GM23338 (cell line): ENCODE results near the gene ANKS1B. TPM values are rescaled to one million over a fixed set of nuclear protein-coding genes. Genes with fewer than 3 reads are reported as not detected.

Experiments
- ATAC-seq: fragments of 200-7000 bp; cut with Tn5 transposase; 3 replicates; pipeline ENCODE4 v1.9.1; 2020
- DNase-seq: peaks from one replicate; pipeline ENCODE4 v3.0.0-alpha.2; 2015; ENCODE audit warnings: low spot score
- H2AFZ ChIP-seq: fragments of 200-600 bp; sonication (generic); 2 replicates; pipeline ENCODE4 v1.8.0; 2016; ENCODE audit warnings: antibody characterized with exemption, mild to moderate bottlenecking, moderate library complexity
- H3F3A ChIP-seq: fragments of 200-600 bp; sonication (generic); replicated peaks from 2 replicates; pipeline ENCODE4 v1.8.0; 2017; ENCODE audit warnings: antibody characterized with exemption, mixed run types, low read depth
- H3K27ac ChIP-seq: fragments of 200-600 bp; sonication (generic); 2 replicates; pipeline ENCODE4 v1.6.1; 2016; ENCODE audit warnings: low read depth
- H3K27me3 ChIP-seq: fragments of 200-600 bp; sonication (generic); 2 replicates; pipeline ENCODE4 v1.8.0; 2016; ENCODE audit warnings: mild to moderate bottlenecking, mixed run types, moderate library complexity; ENCODE audit not compliant: insufficient read depth
- H3K36me3 ChIP-seq: fragments of 200-600 bp; sonication (generic); 2 replicates; pipeline ENCODE4 v1.8.0; 2016; ENCODE audit warnings: mild to moderate bottlenecking; ENCODE audit not compliant: insufficient read depth
- H3K4me1 ChIP-seq: fragments of 200-600 bp; sonication (generic); 2 replicates; pipeline ENCODE4 v1.8.0; 2016; ENCODE audit warnings: mild to moderate bottlenecking, moderate library complexity; ENCODE audit not compliant: insufficient read depth
- H3K4me2 ChIP-seq: fragments of 200-600 bp; sonication (generic); 2 replicates; pipeline ENCODE4 v1.7.1; 2017; ENCODE audit warnings: mixed run types
- H3K4me3 ChIP-seq: fragments of 200-600 bp; sonication (generic); 2 replicates; pipeline ENCODE4 v1.6.1; 2016; ENCODE audit warnings: mixed run types
- H3K79me2 ChIP-seq: fragments of 200-600 bp; sonication (generic); replicated peaks from 2 replicates; pipeline ENCODE4 v1.8.0; 2017; ENCODE audit warnings: mild to moderate bottlenecking; ENCODE audit not compliant: insufficient read depth
- H3K9me2 ChIP-seq: fragments of 200-600 bp; sonication (generic); 2 replicates; pipeline ENCODE4 v1.8.0; 2017; ENCODE audit not compliant: insufficient read depth
- H4K20me1 ChIP-seq: fragments of 200-600 bp; sonication (generic); replicated peaks from 2 replicates; pipeline ENCODE4 v1.8.0; 2017; ENCODE audit warnings: mild to moderate bottlenecking; ENCODE audit not compliant: insufficient read depth
- H3K27ac Mint-ChIP-seq: 2 replicates; pipeline ENCODE4 v1.8.0; 2020; ENCODE audit warnings: inconsistent platforms, mild to moderate bottlenecking, moderate library complexity, mixed read lengths
- H3K27me3 Mint-ChIP-seq: 3 replicates; pipeline ENCODE4 v1.8.0; 2022; ENCODE audit warnings: low read depth, mild to moderate bottlenecking, moderate library complexity, mixed read lengths, inconsistent platforms; ENCODE audit not compliant: insufficient read depth, poor library complexity
- H3K36me3 Mint-ChIP-seq: 3 replicates; pipeline ENCODE4 v1.8.0; 2021; ENCODE audit warnings: low read depth, mild to moderate bottlenecking, inconsistent platforms, moderate library complexity, mixed read lengths
- H3K4me1 Mint-ChIP-seq: 3 replicates; pipeline ENCODE4 v1.8.0; 2020; ENCODE audit warnings: mild to moderate bottlenecking, inconsistent platforms, mixed read lengths
- H3K4me3 Mint-ChIP-seq: 3 replicates; pipeline ENCODE4 v1.8.0; 2021; ENCODE audit warnings: moderate library complexity, mild to moderate bottlenecking, inconsistent platforms, mixed read lengths
- H3K9me3 Mint-ChIP-seq: 3 replicates; pipeline ENCODE4 v1.8.0; 2020; ENCODE audit warnings: moderate library complexity, mild to moderate bottlenecking, inconsistent platforms, mixed read lengths
- CREB1 ChIP-seq: fragments of 250-450 bp; sonication (Bioruptor Pico); IDR thresholded peaks from 2 replicates; pipeline ENCODE4 v1.5.0; 2020; ENCODE audit warnings: low read depth, mild to moderate bottlenecking, moderate library complexity
- CTCF ChIP-seq, 2 experiments: fragments of 200-600 bp in 1 of 2; sonication (generic) in 1 of 2; conservative IDR thresholded peaks; 2 replicates each; pipeline versions ENCODE4 v1.5.1 to v1.6.1; 2016 to 2017; ENCODE audit warnings: antibody characterized with exemption in 2 of 2, low read depth in 2 of 2, mild to moderate bottlenecking in 2 of 2, moderate library complexity in 1 of 2
- ETS1 ChIP-seq: IDR thresholded peaks from 2 replicates; pipeline ENCODE4 v1.6.1; 2016; ENCODE audit warnings: antibody characterized with exemption
- EZH2 ChIP-seq: fragments of 200-600 bp; sonication (generic); IDR thresholded peaks from one replicate; pipeline ENCODE4 v1.8.0; 2017; ENCODE audit warnings: antibody characterized with exemption, mild to moderate bottlenecking, low read depth; ENCODE audit not compliant: unreplicated experiment
- EZH2phosphoT487 ChIP-seq: fragments of 200-600 bp; sonication (generic); IDR thresholded peaks from one replicate; pipeline ENCODE4 v1.8.1; 2018; ENCODE audit warnings: antibody characterized with exemption; ENCODE audit not compliant: unreplicated experiment
- JUNB ChIP-seq: IDR thresholded peaks from one replicate; pipeline ENCODE4 v1.6.1; 2016; ENCODE audit warnings: antibody characterized with exemption; ENCODE audit not compliant: unreplicated experiment
- NANOG ChIP-seq: IDR thresholded peaks from 2 replicates; pipeline ENCODE4 v1.6.1; 2016; ENCODE audit warnings: antibody characterized with exemption, borderline replicate concordance
- POLR2AphosphoS5 ChIP-seq: IDR thresholded peaks from 2 replicates; pipeline ENCODE4 v1.6.1; 2016; ENCODE audit warnings: antibody characterized with exemption, low read depth
- REST ChIP-seq: IDR thresholded peaks from one replicate; pipeline ENCODE4 v1.6.1; 2018; ENCODE audit warnings: antibody characterized with exemption; ENCODE audit not compliant: unreplicated experiment
- STAT1 ChIP-seq: IDR thresholded peaks from one replicate; pipeline ENCODE4 v1.6.1; 2016; ENCODE audit warnings: antibody characterized with exemption; ENCODE audit not compliant: unreplicated experiment
- ZNF114 ChIP-seq: fragments of 250-450 bp; sonication (Bioruptor Pico); IDR thresholded peaks from 2 replicates; pipeline ENCODE4 v1.5.0; 2020; ENCODE audit warnings: mild to moderate bottlenecking, moderate library complexity
- ZNF331 ChIP-seq: fragments of 250-450 bp; sonication (Bioruptor Pico); IDR thresholded peaks from 2 replicates; pipeline ENCODE4 v1.5.0; 2020; ENCODE audit warnings: low read depth, mild to moderate bottlenecking, moderate library complexity
- ZNF462 ChIP-seq: fragments of 250-450 bp; sonication (Bioruptor Pico); IDR thresholded peaks from 2 replicates; pipeline ENCODE4 v1.5.0; 2020; ENCODE audit warnings: mild to moderate bottlenecking, moderate library complexity
- polyA plus RNA-seq: library from polyadenylated mRNA; unstranded; fragments of >200 nt; fragmentation: Nextera tagmentation; extraction: Ambion mirVana; gene quantifications from 2 replicates; pipeline ENCODE4 v1.2.1, GENCODE V29; 2016
- total RNA-seq: library from RNA; depleted of rRNA; stranded (reverse); fragments of >200 nt; shearing (Covaris generic); gene quantifications from 2 replicates; pipeline ENCODE4 v1.2.3, GENCODE V29; 2014

ANKS1B gene
- total and polyA plus RNA-seq, 2 experiments from 2014 or later, result 4.3 to 5.8 TPM

- TF ChIP-seq REST, result no peak
- no peak for TF ChIP-seq POLR2AphosphoS5
- no peak for TF ChIP-seq JUNB
- TF ChIP-seq NANOG, result no peak
- TF ChIP-seq ZNF331 (CRISPR knock-in tag), result no peak
- no peak for TF ChIP-seq STAT1
- TF ChIP-seq ETS1, result no peak
- TF ChIP-seq ZNF462 (CRISPR knock-in tag), result no peak
- no peak for TF ChIP-seq CTCF (conservative IDR thresholded peaks at IDR 0.05; ENCODE audit: low read depth in 2 of 2)
- no peak for TF ChIP-seq EZH2phosphoT487
- no peak for TF ChIP-seq ZNF114 (CRISPR knock-in tag)
- TF ChIP-seq EZH2, result no peak
- TF ChIP-seq CREB1 (CRISPR knock-in tag), result no peak
- no peak for ATAC-seq
- Mint-ChIP-seq H3K27me3 (no peaks in the 10 kb centered on the region), H3K36me3 (no peaks in the 10 kb centered on the region), H3K9me3 (no peaks in the 10 kb centered on the region), H3K4me1 (no peaks in the 10 kb centered on the region), H3K27ac (0 out of 2 replicates have a peak overlapping the region, but pooled peaks have one; percentile 33), H3K4me3 (no peak overlapping the region)
- H3K4me3 ChIP-seq, result no peak overlapping the region
- H3K9me2 ChIP-seq, result no peaks in the 10 kb centered on the region
- H3K79me2 ChIP-seq, result no peaks in the 10 kb centered on the region
- no peak overlapping the region for H2AFZ ChIP-seq
- no peaks in the 10 kb centered on the region for H4K20me1 ChIP-seq
- no peak overlapping the region for H3K4me2 ChIP-seq
- no peaks in the 10 kb centered on the region for H3K36me3 ChIP-seq
- no peaks in the 10 kb centered on the region for H3K27me3 ChIP-seq
- no peaks in the 10 kb centered on the region for H3K4me1 ChIP-seq
- H3F3A ChIP-seq, result no peaks in the 10 kb centered on the region
- no peak for DNase-seq
- H3K27ac ChIP-seq, result no peak overlapping the region
Observed at GRCh38 chr12:99911081-99911480, 73.7 kb downstream of the ANKS1B start.
